Stimulated activated CD4-positive, alpha-beta T cell treated with anti-CD3 and anti-CD28 coated beads, Interleukin-2, amount 100 ng/mL, for 48 hours (primary cell): ENCODE measurements around the gene MYCBPAP.

Experiments used
- DNase-seq, 2 donors: peaks; one replicate each; pipeline ENCODE4 v3.0.0-alpha.2; 2020

The MYCBPAP gene

DNA sequence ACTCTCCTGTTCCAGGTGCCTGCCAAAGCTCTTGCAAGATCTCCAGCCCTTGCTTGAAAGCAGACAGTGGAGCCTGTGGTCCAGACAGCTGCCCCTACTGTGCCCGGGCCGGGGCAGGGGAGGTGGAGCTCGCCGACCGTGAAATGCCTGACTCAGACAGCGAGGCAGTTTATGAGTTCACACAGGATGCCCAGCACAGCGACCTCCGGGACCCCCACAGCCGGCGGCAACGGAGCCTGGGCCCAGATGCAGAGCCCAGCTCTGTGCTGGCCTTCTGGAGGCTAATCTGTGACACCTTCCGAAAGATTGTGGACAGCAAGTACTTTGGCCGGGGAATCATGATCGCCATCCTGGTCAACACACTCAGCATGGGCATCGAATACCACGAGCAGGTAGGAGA lies 69.9 kb downstream of the MYCBPAP start:
- DNase-seq = no peak

DNA sequence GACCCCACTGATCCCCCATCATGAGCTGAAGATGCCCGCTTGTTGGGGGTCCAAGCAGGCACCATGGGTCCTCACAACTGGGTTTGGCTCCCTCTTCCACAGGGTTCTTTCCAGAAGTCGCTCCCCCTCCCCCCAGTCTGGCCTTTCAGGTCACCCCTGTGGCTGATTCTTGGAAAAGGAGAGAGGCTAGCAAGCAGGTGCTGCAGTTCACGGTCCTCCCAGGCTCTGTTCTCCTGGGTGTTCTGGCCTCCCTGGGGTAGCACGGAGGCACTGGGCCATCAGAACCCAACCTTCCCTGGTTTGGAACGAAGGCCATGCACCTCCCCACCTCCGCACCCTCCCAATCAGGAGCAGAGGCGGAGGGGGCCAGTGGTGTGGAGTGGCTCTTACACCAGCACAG lies 71.2 kb downstream of the MYCBPAP start:
- DNase-seq = no peak

- DNase-seq = no peak
Observed at GRCh38 chr17:50580646-50581045, 72.4 kb downstream of the MYCBPAP start.
